GM21360 (cell line): ENCODE measurements around the gene TRAF7.

Experiments used
- ATAC-seq: cut with Tn5 transposase; IDR thresholded peaks from one replicate; pipeline ENCODE4 v1.9.1; 2021; ENCODE audit warnings: mild to moderate bottlenecking, moderate library complexity; ENCODE audit not compliant: unreplicated experiment

TRAF7 gene

GRCh38 chr16:2163211-2163881, 7.8 kb downstream of the TRAF7 start:
- ATAC-seq: no peak

DNA sequence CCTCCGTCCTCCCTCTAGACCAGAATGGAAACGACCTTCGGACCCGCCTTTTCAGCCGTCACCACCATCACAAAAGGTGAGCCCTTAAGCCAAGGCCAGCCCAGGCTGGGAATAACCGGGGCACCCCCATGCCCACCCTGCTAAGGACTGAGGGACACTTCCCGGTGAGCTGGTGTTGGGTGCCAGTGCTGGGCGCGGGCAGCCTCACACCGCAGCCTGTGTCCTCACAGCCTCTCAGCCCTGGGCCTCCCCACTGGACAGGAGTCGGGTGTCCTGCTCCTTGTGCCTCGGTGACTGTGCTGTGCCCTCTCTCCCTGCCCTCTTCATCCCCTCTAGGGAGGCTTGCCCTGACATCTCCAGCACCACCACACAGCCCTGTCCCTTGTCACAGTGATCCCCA, 10.3 kb downstream of the TRAF7 start:
- ATAC-seq: no peak

- ATAC-seq: no peak
Observed at GRCh38 chr16:2166263-2167067, 10.9 kb downstream of the TRAF7 start.

DNA sequence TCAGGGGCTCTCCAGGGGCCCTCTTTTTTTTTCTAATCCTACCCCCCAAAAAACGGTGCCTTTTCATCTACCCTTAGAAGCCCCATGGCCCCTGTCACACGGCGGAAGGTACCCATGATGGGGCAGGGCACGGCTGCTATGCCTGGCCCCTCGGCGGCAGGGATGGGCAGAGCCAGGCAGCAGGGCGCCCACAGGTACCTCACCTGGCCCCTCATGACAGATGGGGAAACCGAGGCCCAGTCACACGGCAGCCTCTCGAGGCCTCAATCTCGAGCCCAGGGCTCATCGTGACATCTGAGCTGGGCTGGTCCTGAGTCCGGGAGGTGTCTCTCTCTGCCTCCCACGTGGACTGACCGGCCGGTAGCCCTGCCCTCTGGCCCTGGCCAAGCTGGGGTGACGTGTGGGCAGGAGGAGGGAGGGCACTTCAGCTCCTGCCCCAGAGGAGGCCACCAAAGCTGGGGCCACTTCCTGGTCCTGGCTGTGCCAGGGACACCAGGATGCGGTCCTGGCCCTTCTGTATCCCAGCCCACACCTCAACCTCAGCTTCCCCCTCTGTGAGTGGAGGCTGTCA, 11.6 kb downstream of the TRAF7 start:
- ATAC-seq: no peak

DNA sequence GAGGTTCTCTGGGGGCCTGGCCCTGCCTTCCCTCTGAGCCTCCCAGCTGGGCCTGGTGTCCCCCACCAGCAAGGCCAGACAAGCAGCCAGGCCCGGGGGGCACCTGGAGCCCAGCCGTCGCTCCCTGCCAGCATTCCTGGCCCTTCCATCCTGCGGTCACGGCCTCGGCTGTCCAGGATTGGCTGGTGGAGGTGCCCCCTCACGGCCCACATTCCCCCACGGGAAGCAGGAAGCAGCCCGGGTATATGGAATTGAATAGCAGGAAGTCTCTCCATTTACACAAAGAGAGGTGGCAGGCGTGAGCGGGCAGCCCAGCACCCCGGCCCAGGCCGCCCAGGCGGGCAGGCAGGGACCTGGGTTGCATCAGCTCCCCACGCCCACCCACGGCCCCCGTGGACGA, 14.5 kb downstream of the TRAF7 start:
- ATAC-seq: no peak

GRCh38 chr16:2170587-2171435, 15.2 kb downstream of the TRAF7 start:
- no peak for ATAC-seq

- ATAC-seq: no peak
Observed at GRCh38 chr16:2171601-2172178, 16.1 kb downstream of the TRAF7 start.

GRCh38 chr16:2172688-2173335, 17.2 kb downstream of the TRAF7 start:
- ATAC-seq: no peak

- no peak for ATAC-seq
Observed at GRCh38 chr16:2173366-2173765, 17.8 kb downstream of the TRAF7 start.

- ATAC-seq: no peak
Observed at GRCh38 chr16:2173916-2174315, 18.3 kb downstream of the TRAF7 start.

DNA sequence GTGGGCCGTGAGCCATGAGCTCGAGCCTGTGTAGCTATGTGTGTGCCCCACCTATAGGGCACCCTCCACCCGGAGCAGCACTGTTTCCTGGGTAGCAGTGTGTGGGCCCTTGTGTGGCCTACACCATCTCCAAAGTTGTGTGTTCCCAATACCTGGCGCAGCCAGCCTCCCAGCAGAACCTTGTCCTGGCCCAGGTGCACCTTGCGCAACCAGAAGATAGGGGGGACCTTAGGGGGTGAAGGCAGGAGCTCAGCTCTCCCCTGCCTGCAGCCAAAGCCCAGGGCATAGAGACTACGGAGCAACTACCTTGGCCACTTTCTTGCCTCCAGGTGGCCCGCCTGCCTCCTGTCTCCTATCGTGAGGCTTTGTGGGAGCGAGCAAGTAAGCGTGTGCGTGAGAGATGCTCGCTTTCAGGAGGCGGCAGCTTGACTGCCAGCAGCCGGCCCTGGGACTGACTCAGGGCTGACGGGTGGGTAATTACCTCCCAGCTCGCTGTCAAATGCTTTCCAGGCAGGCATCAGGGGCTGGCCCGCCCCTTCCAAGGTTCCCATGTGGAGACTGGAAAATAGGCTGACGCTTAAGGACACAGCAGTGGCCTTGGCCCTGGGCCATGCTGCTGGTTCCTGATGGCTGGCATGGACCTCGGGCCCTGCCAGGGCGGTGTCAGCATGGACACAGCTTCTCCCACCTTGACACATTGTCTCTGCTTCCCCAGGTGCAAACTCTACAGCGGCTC, 19.0 kb downstream of the TRAF7 start:
- no peak for ATAC-seq

GRCh38 chr16:2175454-2175853, 19.9 kb downstream of the TRAF7 start:
- no peak for ATAC-seq

DNA sequence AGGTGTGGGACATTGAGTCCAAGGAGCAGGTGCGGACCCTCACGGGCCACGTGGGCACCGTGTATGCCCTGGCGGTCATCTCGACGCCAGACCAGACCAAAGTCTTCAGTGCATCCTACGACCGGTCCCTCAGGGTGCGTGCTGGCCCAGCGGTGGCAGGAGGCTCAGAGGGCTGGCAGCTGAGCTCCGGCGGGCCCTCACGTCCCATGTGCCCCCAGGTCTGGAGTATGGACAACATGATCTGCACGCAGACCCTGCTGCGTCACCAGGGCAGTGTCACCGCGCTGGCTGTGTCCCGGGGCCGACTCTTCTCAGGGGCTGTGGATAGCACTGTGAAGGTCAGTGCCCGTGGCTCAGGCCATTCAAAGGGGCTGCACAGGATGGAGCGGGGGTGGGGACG, 20.5 kb downstream of the TRAF7 start:
- ATAC-seq: no peak

DNA sequence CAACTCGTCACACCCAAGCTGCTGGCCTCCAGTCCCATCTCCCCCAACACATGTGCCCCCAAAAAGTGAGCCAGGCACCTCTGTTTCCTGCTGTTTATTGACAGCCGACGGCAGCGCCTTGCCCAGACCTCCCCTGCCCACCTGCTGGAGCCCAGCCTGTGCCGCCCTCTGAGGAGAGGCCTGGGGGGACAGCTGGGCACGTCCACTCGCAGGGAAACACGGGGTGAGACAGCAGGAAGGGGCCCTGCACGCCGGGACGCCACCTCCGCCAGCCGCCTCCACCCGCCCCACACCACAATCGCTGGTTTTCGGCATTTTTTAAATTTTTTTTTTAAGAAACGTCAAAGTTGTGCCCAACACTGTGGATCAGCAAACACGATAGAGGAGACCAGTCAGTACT, 21.5 kb downstream of the TRAF7 start:
- no peak for ATAC-seq

DNA sequence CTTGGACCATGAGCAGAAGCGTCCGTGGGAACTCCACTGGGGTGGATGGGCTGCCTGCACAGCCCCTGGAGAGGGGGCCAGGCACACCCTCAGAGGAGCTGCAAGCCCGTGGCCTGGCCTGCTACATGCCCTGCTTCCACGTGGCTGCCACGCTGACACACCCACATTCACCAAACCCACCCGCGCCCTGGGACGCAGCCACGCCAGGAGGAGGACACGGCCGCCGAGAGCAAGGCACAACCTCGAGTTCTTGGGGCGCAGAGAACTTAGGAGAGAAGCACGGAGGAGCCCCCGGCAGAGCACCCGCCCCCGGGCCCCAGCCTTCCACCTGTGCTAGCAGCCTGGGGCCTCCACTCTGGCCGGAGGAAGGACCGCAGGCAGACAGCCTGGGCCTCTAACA, 22.0 kb downstream of the TRAF7 start:
- ATAC-seq: no peak

DNA sequence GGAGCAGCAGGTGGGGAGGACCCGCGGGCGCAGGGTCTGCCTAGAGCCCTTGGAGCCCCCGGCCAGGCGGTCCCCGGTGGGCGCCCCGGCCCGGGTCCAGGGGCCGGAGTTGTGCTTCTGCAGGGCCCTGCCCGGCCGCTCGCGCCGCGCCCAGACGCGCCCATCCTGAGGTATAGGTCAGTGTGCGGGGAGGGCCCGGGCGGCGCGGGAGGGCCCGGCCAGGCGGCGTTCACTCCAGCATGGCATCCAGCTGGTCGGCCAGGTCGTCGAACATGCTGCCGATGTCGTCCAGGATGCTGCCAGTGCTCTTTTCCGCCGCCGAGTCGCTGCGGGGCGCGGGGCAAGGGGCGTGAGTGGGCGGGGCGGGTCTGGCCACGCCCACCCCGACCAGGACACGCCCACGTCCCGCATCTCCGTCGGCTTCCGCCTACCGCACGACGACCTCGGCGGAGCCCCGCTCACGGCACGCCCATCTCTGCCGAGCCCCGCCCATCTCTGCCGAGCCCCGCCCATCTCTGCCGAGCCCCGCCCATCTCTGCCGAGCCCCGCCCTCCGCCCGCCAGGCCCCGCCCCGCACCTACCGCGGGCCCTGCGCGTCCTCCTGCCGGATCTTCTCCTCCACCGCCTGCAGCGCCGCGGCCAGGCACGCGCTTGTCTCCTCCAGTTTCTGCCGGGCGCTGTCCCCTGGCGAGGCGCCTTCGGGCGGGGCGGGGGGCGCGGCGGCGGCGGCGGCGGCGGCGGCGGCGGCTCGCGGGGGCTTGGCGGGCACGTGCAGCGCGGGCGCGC, 22.9 kb downstream of the TRAF7 start:
- no peak for ATAC-seq

DNA sequence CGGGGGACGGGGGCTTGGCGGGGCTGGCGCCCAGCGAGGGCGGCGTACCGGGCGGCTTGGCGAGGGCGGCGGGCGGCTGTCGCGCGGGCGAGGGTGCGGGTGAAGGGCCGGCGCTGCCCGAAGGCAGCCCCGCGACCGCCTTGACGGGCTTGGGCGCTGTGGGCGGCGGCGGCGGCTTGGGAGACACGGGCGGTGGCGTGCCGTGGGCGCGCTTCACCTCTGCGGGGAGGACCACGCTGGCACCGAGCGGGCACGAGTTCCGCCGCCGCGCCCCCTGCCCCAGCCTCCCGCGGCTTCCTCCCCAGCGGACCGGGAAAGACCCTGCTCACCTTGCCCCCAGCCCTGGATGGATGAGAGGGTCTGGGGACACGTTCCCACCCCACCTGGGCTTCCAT, 23.5 kb downstream of the TRAF7 start:
- ATAC-seq: no peak

- ATAC-seq: no peak
Observed at GRCh38 chr16:2179576-2179975, 24.0 kb downstream of the TRAF7 start.

DNA sequence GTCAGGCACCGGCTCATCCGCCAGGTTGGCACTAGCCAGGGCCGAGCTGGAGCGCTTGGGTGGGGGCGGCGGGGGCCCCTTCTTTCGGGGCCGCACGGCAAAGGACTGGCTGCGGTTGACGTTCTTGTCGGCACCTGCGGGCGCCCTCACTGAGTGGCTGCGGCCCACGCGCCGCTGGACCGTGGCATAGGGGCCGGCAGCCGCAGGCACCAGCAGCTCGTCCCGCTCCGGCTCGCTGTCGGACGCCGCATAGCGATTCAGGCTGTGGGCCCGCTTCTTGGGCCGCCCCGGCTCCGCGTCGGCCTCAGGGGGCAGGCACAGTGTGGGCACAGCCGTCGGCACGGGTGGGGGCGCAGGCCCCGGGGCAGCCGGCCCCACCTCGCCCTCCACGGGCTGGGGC, 24.9 kb downstream of the TRAF7 start:
- no peak for ATAC-seq
